SK-N-MC (cell line): ENCODE data around the gene TOP3B.

ENCODE experiments used
- DNase-seq: peaks from one replicate; pipeline ENCODE4 v3.0.0-alpha.2; 2011; ENCODE audit warnings: low read depth, low spot score
- H3K27ac ChIP-seq: fragments of 200-600 bp; sonication (generic); 2 replicates; pipeline ENCODE4 v1.5.1; 2016; ENCODE audit warnings: mixed run types
- H3K36me3 ChIP-seq: fragments of 200-600 bp; sonication (generic); 2 replicates; pipeline ENCODE4 v1.6.1; 2017; ENCODE audit warnings: antibody characterized with exemption, low read length, mixed read lengths; ENCODE audit not compliant: insufficient read depth
- H3K4me3 ChIP-seq: fragments of 200-600 bp; sonication (generic); 2 replicates; pipeline ENCODE4 v1.5.1; 2016
- H3K9ac ChIP-seq: fragments of 200-600 bp; sonication (generic); 2 replicates; pipeline ENCODE4 v1.8.0; 2017; ENCODE audit warnings: mixed run types, mixed read lengths; ENCODE audit not compliant: insufficient read length
- H3K9me3 ChIP-seq: fragments of 200-600 bp; sonication (generic); 2 replicates; pipeline ENCODE4 v1.6.1; 2017; ENCODE audit warnings: low read depth, mild to moderate bottlenecking, antibody characterized with exemption, low read length, moderate library complexity, mixed read lengths
- EZH2 ChIP-seq: fragments of 200-600 bp; sonication (generic); IDR thresholded peaks from one replicate; pipeline ENCODE4 v1.6.1; 2017; ENCODE audit warnings: antibody characterized with exemption
- FOXP2 ChIP-seq: optimal IDR thresholded peaks from 2 replicates; pipeline ENCODE3; 2011; ENCODE audit warnings: mild to moderate bottlenecking, moderate library complexity; ENCODE audit not compliant: insufficient read depth; ENCODE audit errors: extremely low read length, control extremely low read depth
- POLR2AphosphoS5 ChIP-seq: IDR thresholded peaks from 2 replicates; pipeline ENCODE4 v1.6.1; 2012; ENCODE audit warnings: mild to moderate bottlenecking, low read depth, low read length, borderline replicate concordance

The TOP3B gene

GRCh38 chr22:21991774-21992173 is 9.2 kb upstream of the TOP3B start:
- no peaks in the 10 kb centered on the region for H3K36me3 ChIP-seq
- no peak overlapping the region for H3K27ac ChIP-seq
- no peaks in the 10 kb centered on the region for H3K9me3 ChIP-seq
- no peak for TF ChIP-seq EZH2
- TF ChIP-seq POLR2AphosphoS5: no peak
- no peak for TF ChIP-seq FOXP2
- no peak overlapping the region for H3K4me3 ChIP-seq
- no peak overlapping the region for H3K9ac ChIP-seq
- DNase-seq: no peak

GRCh38 chr22:21991304-21991596 is 8.7 kb upstream of the TOP3B start:
- TF ChIP-seq FOXP2 (no peak), POLR2AphosphoS5 (no peak), EZH2 (no peak)
- no peaks in the 10 kb centered on the region for H3K36me3 ChIP-seq
- H3K27ac ChIP-seq: no peak overlapping the region
- no peaks in the 10 kb centered on the region for H3K9me3 ChIP-seq
- DNase-seq: no peak
- no peak overlapping the region for H3K4me3 ChIP-seq
- no peak overlapping the region for H3K9ac ChIP-seq

- DNase-seq: no peak
- H3K36me3 ChIP-seq: no peaks in the 10 kb centered on the region
- H3K9me3 ChIP-seq: no peaks in the 10 kb centered on the region
- no peak overlapping the region for H3K9ac ChIP-seq
- TF ChIP-seq FOXP2 (no peak), POLR2AphosphoS5 (no peak), EZH2 (no peak)
- no peak overlapping the region for H3K27ac ChIP-seq
- no peak overlapping the region for H3K4me3 ChIP-seq
These were observed 8.1 kb upstream of the TOP3B start for GRCh38 chr22:21990445-21991303.

GRCh38 chr22:21989049-21989448 is 6.5 kb upstream of the TOP3B start:
- no peak for TF ChIP-seq FOXP2
- no peak for TF ChIP-seq EZH2
- TF ChIP-seq POLR2AphosphoS5: no peak
- no peak overlapping the region for H3K27ac ChIP-seq
- H3K4me3 ChIP-seq: no peak overlapping the region
- no peak overlapping the region for H3K9ac ChIP-seq
- no peaks in the 10 kb centered on the region for H3K36me3 ChIP-seq
- DNase-seq: no peak
- H3K9me3 ChIP-seq: no peaks in the 10 kb centered on the region

- TF ChIP-seq POLR2AphosphoS5 (no peak), EZH2 (no peak), FOXP2 (no peak)
- H3K9me3 ChIP-seq: no peaks in the 10 kb centered on the region
- no peak overlapping the region for H3K27ac ChIP-seq
- H3K9ac ChIP-seq: no peak overlapping the region
- H3K4me3 ChIP-seq: no peak overlapping the region
- H3K36me3 ChIP-seq: no peaks in the 10 kb centered on the region
- DNase-seq: no peak
These were observed 2.6 kb upstream of the TOP3B start for GRCh38 chr22:21985214-21985613.

- Histone ChIP-seq H3K9me3 (no peaks in the 10 kb centered on the region), H3K4me3 (no peak overlapping the region), H3K9ac (no peak overlapping the region), H3K36me3 (no peaks in the 10 kb centered on the region), H3K27ac (no peak overlapping the region)
- no peak for DNase-seq
- TF ChIP-seq FOXP2: no peak
- no peak for TF ChIP-seq EZH2
- TF ChIP-seq POLR2AphosphoS5: no peak
These were observed 2.2 kb upstream of the TOP3B start for GRCh38 chr22:21984793-21985192.

- H3K27ac ChIP-seq: no peak overlapping the region
- peak overlapping the region; percentile 95 for H3K4me3 ChIP-seq
- H3K9ac ChIP-seq: peak overlapping the region; percentile 98
- DNase-seq: no peak
- H3K9me3 ChIP-seq: no peaks in the 10 kb centered on the region
- no peaks in the 10 kb centered on the region for H3K36me3 ChIP-seq
- TF ChIP-seq POLR2AphosphoS5: no peak
- TF ChIP-seq FOXP2: no peak
- no peak for TF ChIP-seq EZH2
These were observed 713 bp downstream of the TOP3B start for GRCh38 chr22:21981874-21982273.

GRCh38 chr22:21980547-21980946 is 2.0 kb downstream of the TOP3B start:
- DNase-seq: no peak
- Histone ChIP-seq H3K9me3 (no peaks in the 10 kb centered on the region), H3K36me3 (no peaks in the 10 kb centered on the region; the same call in 1 of the 2 replicates), H3K4me3 (no peak overlapping the region), H3K9ac (no peak overlapping the region), H3K27ac (no peak overlapping the region)
- TF ChIP-seq EZH2 (no peak), FOXP2 (no peak), POLR2AphosphoS5 (no peak; the same call in 1 of the 2 replicates)
